SK-N-MC (cell line): Measurements from ENCODE around the gene IGFBP1.

Experiments used
- DNase-seq: peaks from one replicate; pipeline ENCODE4 v3.0.0-alpha.2; 2011; ENCODE audit warnings: low read depth, low spot score
- H3K27ac ChIP-seq: fragments of 200-600 bp; sonication (generic); 2 replicates; pipeline ENCODE4 v1.5.1; 2016; ENCODE audit warnings: mixed run types
- H3K36me3 ChIP-seq: fragments of 200-600 bp; sonication (generic); 2 replicates; pipeline ENCODE4 v1.6.1; 2017; ENCODE audit warnings: antibody characterized with exemption, low read length, mixed read lengths; ENCODE audit not compliant: insufficient read depth
- H3K4me3 ChIP-seq: fragments of 200-600 bp; sonication (generic); 2 replicates; pipeline ENCODE4 v1.5.1; 2016
- H3K9ac ChIP-seq: fragments of 200-600 bp; sonication (generic); 2 replicates; pipeline ENCODE4 v1.8.0; 2017; ENCODE audit warnings: mixed run types, mixed read lengths; ENCODE audit not compliant: insufficient read length
- H3K9me3 ChIP-seq: fragments of 200-600 bp; sonication (generic); 2 replicates; pipeline ENCODE4 v1.6.1; 2017; ENCODE audit warnings: low read depth, mild to moderate bottlenecking, antibody characterized with exemption, low read length, moderate library complexity, mixed read lengths
- EZH2 ChIP-seq: fragments of 200-600 bp; sonication (generic); IDR thresholded peaks from one replicate; pipeline ENCODE4 v1.6.1; 2017; ENCODE audit warnings: antibody characterized with exemption
- FOXP2 ChIP-seq: optimal IDR thresholded peaks from 2 replicates; pipeline ENCODE3; 2011; ENCODE audit warnings: mild to moderate bottlenecking, moderate library complexity; ENCODE audit not compliant: insufficient read depth; ENCODE audit errors: extremely low read length, control extremely low read depth
- POLR2AphosphoS5 ChIP-seq: IDR thresholded peaks from 2 replicates; pipeline ENCODE4 v1.6.1; 2012; ENCODE audit warnings: mild to moderate bottlenecking, low read depth, low read length, borderline replicate concordance

IGFBP1 gene

DNA sequence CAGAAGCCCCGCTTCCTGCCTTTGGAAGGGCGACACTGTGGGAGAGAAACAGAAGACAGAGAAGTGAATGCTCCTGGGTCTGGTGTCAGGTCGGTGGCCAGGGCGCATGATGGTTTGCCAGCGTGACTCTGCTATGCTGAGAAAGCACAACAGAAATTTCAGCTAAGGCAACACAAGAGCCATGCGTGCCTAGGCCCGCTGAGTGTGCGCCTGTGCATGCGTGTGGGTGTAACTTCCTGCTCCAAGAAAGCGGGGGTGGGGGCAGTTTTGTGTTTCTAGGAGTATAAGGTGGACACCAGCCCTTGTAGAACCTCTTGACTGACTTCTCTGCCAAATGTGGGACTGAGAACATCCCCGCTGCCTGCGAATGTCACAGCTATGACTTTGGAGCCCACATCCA lies 26.6 kb downstream of the IGFBP1 start:
- no peak overlapping the region for H3K9ac ChIP-seq
- no peaks in the 10 kb centered on the region for H3K9me3 ChIP-seq
- H3K4me3 ChIP-seq, result no peak overlapping the region
- DNase-seq, result no peak
- TF ChIP-seq EZH2, result no peak
- H3K27ac ChIP-seq, result no peak overlapping the region
- H3K36me3 ChIP-seq, result no peaks in the 10 kb centered on the region

GRCh38 chr7:45915606-45916005 lies 27.3 kb downstream of the IGFBP1 start:
- Histone ChIP-seq H3K27ac (no peak overlapping the region), H3K9me3 (no peaks in the 10 kb centered on the region), H3K9ac (no peak overlapping the region), H3K4me3 (no peak overlapping the region), H3K36me3 (no peaks in the 10 kb centered on the region)
- TF ChIP-seq POLR2AphosphoS5 (no peak), FOXP2 (no peak), EZH2 (no peak)
- no peak for DNase-seq

GRCh38 chr7:45917064-45917463 lies 28.8 kb downstream of the IGFBP1 start:
- no peaks in the 10 kb centered on the region for H3K36me3 ChIP-seq

DNA sequence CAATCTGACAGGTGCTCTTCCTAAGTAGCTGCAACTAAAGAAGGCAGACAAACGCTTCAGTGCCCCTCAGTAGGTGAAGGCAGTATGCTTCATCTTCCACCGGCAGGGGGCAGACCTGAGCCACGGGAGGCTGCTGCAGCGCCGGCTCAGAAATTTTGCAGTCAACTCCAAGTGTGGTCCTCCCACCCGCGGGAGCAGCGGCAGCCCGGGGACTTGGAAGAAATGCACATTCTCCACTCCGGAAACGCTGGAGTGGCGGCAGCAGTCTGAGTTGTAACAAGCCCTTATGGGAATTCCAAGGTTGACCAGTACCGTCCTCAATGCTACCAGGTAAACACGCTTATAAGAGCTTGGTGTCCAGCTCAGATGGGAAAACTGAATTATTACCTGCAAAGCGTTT lies 29.4 kb downstream of the IGFBP1 start:
- no peak overlapping the region for H3K27ac ChIP-seq
- no peaks in the 10 kb centered on the region for H3K36me3 ChIP-seq
- no peak overlapping the region for H3K9ac ChIP-seq
- H3K4me3 ChIP-seq, result no peak overlapping the region
- TF ChIP-seq FOXP2 (no peak), EZH2 (no peak), POLR2AphosphoS5 (no peak)
- no peaks in the 10 kb centered on the region for H3K9me3 ChIP-seq
- DNase-seq, result no peak

More at GRCh38 chr7:45917064-45917463, 28.8 kb downstream of the IGFBP1 start:
- H3K27ac ChIP-seq, result no peak overlapping the region
- TF ChIP-seq EZH2 (no peak), POLR2AphosphoS5 (no peak), FOXP2 (no peak)
- no peak overlapping the region for H3K9ac ChIP-seq
- no peaks in the 10 kb centered on the region for H3K9me3 ChIP-seq
- DNase-seq, result no peak
- no peak overlapping the region for H3K4me3 ChIP-seq

DNA sequence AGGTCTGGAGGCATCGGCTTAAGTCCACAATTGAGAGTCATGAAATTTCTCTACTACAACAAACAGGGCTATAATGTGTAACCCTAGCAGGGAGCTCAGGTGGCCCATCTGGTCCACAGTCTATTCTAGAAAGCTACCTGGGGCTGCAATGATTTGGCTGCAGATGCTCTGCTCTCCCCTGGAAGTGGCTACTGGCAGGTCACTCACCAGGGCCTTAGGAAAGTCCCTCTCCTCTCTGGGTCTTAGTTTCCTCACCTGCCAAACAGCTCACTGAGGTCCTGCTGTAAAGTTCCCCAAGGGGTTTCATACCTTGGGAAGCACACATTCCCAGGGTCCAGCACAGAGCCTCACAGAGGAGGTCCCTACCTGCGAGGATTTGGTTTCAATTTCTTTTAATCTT lies 30.3 kb downstream of the IGFBP1 start:
- DNase-seq, result no peak
- H3K4me3 ChIP-seq, result no peak overlapping the region
- H3K27ac ChIP-seq, result no peak overlapping the region
- H3K36me3 ChIP-seq, result no peaks in the 10 kb centered on the region
- H3K9ac ChIP-seq, result no peak overlapping the region
- no peak for TF ChIP-seq EZH2
- no peak for TF ChIP-seq POLR2AphosphoS5
- TF ChIP-seq FOXP2, result no peak
- no peaks in the 10 kb centered on the region for H3K9me3 ChIP-seq

GRCh38 chr7:45919231-45919784 lies 31.0 kb downstream of the IGFBP1 start:
- no peak for DNase-seq
- Histone ChIP-seq H3K9ac (no peak overlapping the region), H3K4me3 (no peak overlapping the region), H3K36me3 (no peaks in the 10 kb centered on the region), H3K9me3 (no peaks in the 10 kb centered on the region), H3K27ac (no peak overlapping the region)
- TF ChIP-seq POLR2AphosphoS5 (no peak), FOXP2 (no peak), EZH2 (no peak)

DNA sequence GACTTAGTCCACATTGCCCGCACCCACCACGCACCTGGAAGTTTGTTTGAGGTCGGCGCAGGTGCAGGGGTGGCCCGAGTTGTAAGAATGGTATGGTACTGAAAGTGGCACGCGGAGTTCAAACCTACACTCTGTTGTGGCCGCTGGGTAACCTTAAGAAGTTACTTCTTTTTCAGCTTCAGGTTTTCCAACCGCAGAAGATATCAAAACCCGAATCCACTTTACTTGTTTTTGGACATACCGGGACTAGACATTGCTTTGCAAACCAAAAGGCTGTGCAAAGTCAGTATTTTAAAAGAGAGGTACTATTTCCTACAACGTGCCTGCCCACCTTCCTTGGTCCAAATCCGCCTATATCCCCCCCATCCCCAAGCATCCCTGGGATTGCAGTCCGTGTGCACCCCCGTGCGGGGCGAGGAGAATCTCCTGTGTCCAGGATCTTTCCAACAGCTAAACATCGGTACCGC lies 31.7 kb downstream of the IGFBP1 start:
- Histone ChIP-seq H3K9ac (no peak overlapping the region), H3K9me3 (no peaks in the 10 kb centered on the region), H3K4me3 (no peak overlapping the region), H3K27ac (no peak overlapping the region), H3K36me3 (no peaks in the 10 kb centered on the region)
- no peak for TF ChIP-seq EZH2
- no peak for TF ChIP-seq FOXP2
- TF ChIP-seq POLR2AphosphoS5, result no peak
- DNase-seq, result no peak

DNA sequence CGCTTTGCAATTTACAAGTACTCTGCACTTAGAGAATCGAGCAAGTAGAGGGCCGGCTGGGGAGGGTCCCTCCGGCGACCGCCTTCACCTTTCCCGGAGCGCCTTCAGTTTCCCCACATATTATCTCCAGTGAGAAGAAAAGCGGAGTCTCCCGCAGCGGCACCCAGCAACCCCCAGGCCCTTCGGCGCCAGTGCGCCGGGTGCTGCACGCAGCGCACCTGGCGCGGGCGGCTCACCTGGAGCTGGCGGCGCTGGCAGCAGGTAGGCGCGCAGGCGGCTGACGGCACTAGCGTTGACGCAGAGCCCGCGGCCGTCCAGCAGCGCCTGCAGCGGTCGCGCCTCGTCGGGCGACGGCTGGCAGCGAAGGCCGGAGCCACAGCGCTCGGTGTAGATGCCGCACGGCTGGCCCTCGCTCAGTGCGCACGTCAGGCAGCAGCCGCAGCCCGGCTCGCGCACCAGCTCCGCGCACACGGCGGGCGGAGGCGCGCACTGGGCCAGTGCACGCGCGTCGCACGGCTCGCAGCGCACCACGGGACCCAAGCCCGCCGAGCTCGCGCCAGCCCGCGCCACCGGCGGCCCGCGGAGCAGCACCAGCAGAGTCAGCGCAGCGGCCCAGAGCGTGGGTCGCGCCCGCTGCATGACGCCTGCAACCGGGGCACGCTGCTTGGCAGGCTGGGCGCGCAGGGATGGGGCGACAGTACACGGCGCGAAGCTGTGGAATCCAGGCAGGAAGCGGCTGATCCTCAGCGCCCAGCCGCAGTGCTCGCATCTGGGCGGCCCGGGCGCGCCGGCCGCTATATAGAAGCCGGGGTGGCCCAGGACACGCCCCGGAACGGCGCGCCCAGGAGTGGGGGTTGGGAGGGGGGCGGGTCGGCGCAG lies 32.5 kb downstream of the IGFBP1 start, which contains the start of gene IGFBP3:
Gene IGFBP3, minus strand, starts transcription at position 771 of the 879 bp plus-strand sequence. Its CDS starts 132 bp downstream, at position 639.
- TF ChIP-seq FOXP2 (no peak), POLR2AphosphoS5 (no peak), EZH2 (no peak)
- H3K4me3 ChIP-seq, result no peak within 1 kb of the TSS
- no peak for DNase-seq
- no peak within 1 kb of the TSS for H3K9ac ChIP-seq
- no peaks in the 10 kb centered on the region for H3K36me3 ChIP-seq
- no peak within 1 kb of the TSS for H3K27ac ChIP-seq
- no peaks in the 10 kb centered on the region for H3K9me3 ChIP-seq

DNA sequence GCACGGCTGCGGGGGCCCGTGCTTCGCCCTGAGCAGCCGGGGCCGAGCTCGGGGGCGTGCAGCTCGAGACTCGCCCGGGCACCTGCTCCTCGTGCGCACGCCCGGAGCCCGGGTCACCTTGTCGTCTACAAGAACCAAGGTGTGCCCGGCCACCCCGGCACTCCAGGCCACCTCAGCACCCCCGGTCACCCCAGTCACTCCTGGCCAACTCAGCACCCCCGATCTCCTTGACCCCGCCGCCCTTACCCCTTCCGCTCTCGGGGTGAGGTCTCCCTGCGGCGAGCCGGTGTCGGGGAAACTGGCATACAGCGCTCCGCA lies 33.1 kb downstream of the IGFBP1 start:
- Histone ChIP-seq H3K9me3 (no peaks in the 10 kb centered on the region), H3K9ac (no peak overlapping the region), H3K27ac (no peak overlapping the region), H3K4me3 (no peak overlapping the region), H3K36me3 (no peaks in the 10 kb centered on the region)
- no peak for DNase-seq
- TF ChIP-seq POLR2AphosphoS5, result no peak
- TF ChIP-seq EZH2, result no peak
- no peak for TF ChIP-seq FOXP2
